SHP77 (cell line): Measurements from ENCODE around the gene RUNX3.
"Not testable (repeated sequence)": the region's sequence is repeated elsewhere in the genome, so short reads cannot be mapped to it uniquely, and the experiment has no call there.

Experiments used
- DNase-seq, 2 experiments: peaks; one replicate each; lab custom pipeline; 2025; lab: John Stamatoyannopoulos, UW

Gene RUNX3

DNA sequence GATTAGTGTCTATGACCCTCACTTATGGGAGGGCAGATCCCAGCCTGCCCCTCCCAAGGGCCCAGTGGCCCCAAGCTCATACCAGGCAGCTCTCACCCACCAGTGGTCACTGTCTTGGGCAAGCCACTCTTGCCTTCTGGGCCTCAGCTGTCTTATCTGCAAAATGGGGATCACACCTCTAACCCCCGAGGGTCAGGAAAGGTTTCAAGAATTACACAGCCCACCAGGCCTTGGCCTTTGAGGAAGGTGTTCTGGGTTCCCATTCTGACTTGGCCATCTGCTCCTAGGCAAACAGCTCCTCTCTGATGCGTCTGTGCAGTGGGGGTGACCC lies 16.8 kb downstream of the RUNX3 start:
- no peak for DNase-seq

DNA sequence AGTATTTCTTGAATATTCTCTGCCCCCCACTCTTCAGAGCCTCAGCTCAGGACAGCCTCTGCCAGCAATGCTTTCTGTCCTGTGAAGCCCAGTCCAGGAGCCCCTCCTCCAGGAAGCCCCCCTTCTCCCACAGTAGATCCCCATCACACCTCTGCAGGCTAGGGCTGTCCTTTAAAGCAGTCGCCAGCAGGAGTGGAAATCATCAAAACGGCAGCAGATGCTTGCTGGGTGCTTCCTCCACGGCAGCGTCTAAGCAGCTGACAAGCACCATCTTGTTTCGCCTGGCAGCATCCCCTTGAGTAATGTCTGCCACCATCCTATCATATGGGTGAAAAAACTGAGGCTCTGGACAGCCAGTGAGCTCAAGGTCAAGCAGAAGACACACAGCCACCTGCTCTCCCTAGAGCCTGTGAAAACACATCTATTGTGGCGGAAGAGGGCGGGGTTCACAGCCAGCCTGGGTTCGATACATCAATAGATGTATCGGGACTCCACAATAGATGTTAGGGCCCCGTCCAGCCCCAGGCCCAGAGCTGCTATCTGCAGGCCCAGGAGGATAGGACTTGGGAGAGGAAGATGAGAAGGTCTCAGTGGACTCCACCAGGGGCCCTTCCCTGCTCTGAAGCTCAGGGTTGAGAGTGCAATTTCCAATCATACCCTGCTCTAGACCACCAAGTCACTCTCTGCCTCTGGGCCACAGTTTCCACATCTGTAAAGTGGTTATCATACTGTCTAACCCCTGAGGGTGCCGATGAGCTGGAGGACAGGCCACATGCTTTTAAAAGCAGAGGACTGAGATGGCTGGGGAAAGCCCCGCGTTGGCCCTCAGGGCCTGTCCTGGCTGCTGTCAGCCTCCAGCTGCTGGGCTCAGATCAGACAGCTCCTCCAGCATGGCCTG lies 17.5 kb downstream of the RUNX3 start:
- DNase-seq, result no peak

DNA sequence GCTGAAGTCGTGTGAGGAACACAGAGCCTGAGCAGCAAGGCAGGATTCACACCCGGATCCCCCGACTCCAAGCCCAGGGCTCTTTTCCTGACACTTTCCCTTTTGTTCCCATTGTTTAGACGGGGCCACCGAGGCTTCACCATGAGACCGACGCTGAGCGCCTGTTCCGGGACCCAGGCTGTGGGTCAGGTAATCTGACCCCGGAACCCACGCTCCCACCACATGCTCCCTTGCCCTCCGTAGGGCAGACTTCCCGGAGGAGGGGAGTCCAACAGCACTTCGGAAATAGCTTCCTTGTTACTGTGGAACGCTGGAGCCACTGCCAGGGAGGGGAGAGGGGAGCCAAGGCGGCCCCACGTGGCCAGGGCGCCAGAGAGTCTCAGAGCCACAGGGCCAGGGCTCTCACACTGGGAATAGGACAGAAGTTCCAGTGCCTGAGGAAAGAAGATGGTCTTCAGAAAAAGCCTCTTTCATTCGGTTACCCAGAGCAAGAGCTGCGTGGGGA lies 18.4 kb downstream of the RUNX3 start:
- no peak for DNase-seq

DNA sequence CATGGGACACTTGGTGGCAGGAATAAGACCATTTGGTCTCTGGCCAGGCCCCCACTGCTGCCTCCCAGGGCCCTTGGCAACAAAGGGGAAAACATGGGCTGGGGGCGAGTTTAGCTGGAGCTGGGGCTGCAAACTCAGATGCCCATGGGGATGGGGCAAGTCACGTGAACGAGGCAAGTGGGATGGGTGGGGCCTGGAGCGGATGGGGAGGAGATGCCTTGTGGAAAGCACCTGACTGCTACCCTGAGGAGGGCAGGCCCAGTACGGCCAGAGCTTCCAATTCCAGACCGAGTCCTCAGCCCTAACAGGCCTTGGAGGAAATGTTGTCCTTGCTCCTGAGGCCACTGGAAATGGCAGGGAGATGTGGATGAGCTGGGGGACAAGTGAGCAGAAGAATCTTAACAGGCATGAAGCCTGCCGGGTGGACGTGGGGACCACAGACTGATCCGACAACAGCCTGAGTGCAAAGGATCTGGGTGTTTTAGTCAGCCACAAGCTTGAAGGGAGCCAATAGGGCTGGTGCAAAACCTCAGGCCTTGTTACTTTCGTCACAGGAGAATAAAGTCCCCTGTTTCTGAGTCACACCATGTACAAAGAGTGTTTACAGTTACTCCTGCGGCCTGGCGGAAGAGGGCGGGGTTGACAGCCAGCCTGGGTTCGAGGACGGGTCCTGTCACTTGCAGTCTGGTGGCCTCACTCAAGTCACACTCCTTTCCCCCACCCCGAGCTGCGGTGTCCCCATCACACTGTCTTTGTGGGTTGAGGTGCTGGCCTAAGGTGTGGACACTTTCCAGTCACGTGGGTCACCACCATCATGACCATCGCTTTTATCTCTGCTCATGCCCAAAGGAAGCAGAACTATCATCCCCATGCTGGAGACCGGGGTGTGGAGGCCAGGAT lies 19.1 kb downstream of the RUNX3 start:
- DNase-seq, result no peak

DNA sequence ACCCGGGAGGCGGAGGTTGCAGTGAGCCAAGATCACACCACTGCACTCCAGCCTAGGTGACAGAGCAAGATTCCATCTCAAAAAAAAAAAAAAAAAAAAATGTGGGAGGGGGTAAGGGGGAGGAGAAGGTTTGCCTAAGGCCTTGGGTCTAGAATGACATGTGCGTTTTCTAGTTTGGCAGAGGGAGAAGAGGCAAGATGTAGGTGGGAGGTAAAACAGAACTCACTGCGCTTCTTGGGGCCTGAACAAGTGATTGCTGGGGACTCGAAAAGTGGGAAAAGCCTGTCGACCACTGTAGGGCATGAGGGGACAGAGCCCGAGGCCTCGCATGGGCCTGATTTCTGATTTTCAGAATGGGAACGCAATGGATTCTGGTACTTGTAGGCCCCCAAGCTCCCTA lies 19.9 kb downstream of the RUNX3 start:
- no peak for DNase-seq

DNA sequence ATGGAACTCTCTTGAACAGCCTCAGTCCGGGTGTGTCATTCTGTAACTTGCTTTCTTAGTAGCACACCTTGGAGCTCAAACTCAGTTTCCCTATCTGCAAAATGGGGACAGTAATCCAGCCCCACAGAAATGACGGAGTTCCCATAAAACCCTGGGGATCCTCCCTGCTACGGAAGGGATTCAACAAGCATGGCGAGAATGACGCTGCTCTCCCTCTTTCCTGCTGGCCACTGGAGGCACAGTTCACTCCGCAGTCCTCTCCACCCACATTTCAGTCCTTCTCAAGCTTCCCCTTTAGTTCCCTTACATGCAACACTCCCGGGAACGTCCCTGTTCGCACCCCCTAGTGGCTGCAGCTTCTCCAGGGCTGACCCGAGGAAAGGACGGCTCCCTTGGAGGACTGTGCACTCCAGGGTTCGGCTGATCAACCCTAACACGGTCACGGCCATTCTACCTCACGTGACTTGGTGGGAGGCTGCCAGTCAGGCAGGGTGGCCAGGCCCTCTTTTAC lies 20.6 kb downstream of the RUNX3 start:
- DNase-seq, result peak in 1 of 2 experiments; percentile 15

DNA sequence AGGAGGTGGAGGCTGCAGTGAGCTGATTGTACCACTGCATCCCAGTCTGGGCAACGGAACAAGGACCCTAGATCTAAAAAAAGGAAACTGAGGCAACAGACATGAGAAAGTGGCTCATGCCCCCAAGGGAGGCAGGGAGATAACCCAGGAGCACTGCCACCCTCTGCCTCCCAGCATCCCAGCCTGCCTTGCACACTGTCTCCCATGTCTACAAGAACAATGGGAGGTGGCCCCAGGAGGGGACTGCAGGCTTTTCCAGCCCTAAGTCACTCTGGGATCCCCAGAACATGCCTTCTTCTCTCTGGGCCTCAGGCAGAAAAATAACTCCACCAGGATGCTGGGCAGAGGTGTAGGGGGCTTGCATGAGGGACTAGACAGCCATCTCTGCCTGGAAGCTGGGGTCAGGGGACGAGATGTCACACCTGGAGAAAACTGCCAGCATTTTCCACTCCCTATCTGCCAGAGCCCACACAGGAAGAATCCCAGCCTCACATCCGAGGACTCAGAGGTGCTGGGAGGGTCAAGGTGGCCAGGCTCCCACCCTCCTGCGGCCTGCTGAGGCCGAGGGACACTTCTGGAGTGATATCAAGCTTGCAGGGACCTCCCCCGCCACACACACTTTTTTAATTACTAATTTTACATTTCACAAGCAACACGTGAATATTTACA lies 21.4 kb downstream of the RUNX3 start:
- DNase-seq, result no peak

DNA sequence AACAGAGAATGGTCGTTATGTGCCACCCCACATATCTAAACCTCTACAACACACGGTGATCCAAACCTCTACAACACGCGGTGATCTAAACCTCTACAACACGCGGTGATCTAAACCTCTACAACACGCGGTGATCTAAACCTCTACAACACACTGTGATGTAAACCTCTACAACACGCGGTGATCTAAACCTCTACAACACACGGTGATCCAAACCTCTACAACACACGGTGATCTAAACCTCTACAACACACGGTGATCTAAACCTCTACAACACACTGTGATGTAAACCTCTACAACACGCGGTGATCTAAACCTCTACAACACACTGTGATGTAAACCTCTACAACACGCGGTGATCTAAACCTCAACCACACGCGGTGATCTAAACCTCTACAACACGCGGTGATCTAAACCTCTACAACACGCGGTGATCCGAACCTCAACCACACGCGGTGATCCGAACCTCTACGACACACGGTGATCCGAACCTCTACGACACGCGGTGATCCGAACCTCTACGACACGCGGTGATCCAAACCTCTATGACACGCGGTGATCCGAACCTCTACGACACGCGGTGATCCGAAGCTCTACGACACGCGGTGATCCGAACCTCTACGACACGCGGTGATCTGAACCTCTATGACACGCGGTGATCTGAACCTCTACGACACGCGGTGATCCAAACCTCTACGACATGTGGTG lies 22.3 kb downstream of the RUNX3 start:
- DNase-seq, result not testable (repeated sequence)

DNA sequence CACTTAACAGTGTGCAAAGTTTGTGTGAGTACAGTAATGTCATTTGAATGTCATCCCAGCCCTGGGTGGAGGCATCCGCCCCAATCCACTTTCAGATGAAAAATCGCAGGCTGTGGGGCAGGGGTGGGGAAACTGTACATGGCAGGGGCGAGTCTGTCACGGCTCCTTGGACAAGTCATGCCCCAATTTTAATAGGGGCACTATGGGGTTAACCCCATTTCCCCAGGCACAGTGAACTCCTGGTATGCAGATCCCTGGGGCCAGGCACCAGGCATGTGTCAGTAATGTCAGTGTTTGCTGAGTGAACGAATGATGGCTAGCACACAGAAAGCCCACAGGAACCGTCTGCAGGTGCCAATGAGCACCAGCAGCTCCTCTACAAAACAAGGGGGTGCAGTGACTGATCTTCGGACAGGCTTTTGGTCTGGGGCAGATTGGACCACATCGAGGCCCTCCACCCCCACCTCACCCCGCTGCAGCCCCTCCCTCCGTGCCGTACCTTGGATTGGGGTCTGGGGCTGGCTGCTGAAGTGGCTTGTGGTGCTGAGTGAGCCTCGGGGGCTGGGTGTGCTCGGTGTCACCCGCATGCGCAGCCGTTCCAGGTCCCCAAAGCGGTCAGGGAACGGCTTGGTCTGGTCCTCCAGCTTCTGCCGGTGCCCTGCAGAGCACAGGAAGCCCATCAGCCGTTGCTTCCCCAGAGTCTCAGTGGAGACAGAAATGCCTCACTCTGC lies 23.2 kb downstream of the RUNX3 start:
- DNase-seq, result no peak

DNA sequence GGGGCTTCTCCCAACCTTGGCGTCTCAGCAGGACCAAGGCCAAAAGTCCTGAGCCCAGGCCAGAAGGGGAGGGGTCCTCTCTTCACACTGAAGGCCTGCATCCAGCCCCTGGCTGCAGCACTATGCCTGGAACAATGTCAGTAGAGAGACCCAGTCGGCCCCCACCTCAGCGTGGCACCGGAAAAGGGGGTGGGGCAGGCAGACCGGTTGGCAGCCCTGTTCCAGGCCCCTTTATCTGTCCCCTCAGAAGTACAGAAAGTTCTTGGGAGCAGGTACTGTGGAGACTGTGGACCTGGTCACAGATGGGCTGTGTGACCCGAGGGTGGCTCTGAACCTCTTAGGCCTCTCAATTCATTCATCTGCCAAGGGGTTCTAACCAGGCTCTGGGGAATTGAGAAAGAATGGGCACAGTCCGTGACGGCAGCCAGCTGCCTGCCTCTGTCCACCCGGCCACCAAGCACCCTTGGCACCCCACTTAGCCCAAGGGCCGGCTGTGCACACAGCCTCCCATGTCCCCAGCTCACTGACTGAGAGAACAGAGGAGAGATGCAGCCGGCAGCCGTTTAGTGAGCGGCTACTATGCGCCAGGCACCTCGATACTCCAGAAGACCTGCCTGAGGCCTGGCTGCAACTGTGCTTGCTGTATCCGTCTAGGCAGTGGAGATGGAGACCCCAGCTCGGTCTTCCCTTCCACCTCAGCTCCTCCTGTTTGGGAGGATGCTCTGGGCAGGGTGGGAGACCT lies 23.9 kb downstream of the RUNX3 start:
- DNase-seq, result no peak

DNA sequence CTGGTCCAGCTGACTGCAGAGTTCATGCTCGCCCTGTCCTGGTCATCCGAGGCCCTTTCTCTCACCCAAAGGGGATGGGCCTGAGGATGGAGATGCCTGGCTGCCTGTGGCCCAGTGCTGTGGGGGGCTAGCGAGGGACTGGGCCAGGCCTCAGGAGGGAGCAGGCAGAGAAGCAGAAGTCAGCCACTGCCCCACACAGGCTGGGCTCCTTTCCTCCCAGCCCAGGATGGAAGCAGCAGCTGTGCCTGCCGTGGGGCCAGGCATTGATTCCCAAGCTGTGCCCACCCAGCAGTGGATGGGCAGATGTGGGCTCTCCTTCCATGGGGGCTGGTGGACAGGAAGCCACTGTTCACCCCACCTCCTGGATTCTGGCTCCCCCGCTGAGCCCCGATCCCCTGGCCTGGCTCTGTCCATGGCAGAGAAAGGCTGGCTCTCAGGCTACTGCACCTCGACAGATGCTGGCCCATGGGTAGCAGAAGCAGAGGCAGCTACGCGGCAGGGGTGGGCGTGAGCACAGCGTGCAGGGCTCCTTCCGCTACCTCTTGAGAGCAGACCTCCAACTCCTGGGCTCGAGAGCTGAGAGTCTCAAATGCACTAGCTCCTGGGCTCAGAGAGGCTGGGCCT lies 24.6 kb downstream of the RUNX3 start:
- no peak for DNase-seq

DNA sequence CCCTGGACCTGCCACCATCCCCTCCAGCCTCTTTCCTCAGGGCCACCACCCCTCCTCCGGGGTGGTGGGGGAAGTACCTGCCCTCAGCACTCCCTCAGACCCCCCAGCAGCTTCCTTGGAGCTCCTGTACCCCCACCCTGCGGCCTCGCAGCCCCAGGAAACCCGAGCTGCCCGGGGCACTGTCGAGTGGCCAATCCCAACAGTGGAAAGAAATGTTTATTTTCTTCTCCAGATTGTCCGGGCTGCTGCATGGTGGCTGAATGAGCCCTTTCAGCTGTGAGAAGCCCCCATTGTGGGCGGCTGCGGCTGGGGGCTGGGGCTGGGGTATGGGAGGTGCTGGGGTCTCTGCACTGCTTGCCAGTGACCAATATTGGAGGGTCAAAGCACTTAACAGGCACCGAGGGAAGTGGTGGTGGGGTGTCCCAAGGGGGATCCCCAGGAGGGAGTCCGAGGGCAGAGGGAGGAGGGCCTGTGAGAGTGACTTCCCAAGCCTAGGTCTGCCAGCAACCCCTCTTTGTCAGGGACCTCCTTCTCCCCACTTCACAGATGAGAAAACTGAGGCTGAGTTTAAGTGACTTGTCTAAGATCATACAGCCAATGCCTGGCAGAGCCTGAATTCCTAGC lies 25.2 kb downstream of the RUNX3 start:
- no peak for DNase-seq

DNA sequence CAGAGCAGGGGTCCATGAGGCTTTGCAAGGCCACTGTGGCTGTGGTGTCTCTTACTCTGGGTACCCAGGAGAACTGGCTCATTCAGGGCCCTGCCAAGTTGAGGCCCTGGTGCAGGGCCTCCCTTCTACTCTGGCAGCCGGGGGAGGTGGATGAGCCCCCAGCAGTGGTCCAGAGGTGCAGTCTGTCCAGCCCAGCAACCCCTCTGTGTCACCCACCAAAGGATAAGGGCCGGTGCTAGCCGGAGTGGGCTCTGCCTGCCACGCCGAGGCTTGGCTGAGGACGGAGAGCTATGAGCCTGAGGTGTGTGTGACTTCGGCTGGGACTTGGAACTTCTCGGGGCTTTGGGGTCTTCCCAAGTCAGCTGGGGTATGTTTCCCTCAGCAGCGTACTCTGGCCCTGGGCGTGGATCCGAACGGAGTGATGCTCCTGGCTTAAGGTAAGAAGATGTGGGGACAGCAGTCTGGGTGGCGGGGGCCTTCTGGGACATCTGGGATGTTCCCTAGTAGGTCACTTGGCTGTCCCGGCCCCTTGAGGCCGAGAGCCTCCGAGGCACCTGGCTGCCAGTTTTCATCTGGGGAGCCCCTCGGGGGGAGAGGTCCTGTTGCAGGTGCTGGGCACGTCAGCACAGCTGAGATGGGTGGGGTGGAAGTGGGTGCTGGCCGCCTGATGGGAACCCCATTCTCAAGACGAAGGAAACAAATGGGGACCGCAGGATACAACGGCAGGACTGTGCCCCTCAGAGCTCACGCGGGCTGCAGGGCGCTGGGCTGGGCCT lies 25.9 kb downstream of the RUNX3 start:
- DNase-seq, result no peak

DNA sequence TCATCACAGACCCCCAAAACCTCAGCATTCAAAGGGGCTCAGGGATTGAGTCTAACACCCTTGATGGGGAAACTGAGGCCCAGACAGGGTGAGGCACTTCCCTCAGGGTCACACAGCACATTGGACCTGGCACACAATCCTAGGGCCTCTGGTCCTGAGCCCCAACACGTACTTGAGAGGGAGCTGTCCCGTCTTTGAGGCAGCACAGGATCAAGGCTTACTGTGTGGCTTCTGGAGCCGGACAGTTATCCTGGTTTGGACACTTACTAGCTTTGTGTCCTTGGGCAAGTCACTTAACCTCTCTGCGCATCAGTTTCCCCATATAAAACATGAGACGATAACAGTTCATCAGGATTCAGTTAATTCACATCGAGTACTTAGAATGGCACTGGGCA lies 26.5 kb downstream of the RUNX3 start:
- no peak for DNase-seq

DNA sequence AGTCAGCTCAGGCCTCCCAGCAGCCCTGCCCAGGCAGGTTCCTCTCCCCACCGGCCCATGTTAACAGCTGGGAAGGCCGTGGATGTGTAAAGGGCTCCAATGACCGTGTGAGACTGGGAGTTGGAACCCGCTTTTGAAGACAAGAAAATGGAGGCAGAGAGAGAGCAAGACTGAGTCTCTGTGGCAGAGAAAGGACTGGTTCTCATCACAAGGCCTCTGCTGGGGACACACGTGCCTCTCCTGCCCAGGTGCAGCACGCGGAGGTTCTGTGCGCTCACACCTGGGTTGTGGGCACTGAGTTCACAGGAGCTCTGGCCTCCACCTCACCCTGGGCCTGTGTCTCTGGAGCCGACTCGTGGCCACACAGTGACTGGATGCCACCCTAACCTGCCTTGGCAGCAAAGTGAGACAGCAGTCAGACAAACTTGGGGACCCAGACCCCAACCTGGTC lies 27.0 kb downstream of the RUNX3 start:
- no peak for DNase-seq

DNA sequence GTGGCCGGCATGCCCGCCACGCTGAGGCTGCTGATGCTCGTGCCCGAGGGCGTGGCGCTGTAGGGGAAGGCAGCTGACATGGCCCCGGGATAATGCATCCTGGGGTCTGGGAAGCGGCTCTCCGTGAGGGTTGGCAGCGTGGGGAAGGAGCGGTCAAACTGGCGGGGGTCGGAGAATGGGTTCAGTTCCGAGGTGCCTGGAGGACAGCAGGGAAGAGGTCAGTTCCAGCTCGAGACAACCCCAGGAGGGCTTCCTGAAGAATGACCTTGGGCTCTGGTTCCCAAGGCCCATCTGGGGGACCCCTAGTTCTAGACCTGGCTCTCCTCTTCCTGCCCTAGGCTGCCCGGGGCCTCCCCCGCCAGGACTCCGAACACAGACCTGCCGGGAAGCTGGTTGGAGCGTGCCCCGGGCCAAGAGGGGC lies 27.6 kb downstream of the RUNX3 start:
- DNase-seq, result no peak

DNA sequence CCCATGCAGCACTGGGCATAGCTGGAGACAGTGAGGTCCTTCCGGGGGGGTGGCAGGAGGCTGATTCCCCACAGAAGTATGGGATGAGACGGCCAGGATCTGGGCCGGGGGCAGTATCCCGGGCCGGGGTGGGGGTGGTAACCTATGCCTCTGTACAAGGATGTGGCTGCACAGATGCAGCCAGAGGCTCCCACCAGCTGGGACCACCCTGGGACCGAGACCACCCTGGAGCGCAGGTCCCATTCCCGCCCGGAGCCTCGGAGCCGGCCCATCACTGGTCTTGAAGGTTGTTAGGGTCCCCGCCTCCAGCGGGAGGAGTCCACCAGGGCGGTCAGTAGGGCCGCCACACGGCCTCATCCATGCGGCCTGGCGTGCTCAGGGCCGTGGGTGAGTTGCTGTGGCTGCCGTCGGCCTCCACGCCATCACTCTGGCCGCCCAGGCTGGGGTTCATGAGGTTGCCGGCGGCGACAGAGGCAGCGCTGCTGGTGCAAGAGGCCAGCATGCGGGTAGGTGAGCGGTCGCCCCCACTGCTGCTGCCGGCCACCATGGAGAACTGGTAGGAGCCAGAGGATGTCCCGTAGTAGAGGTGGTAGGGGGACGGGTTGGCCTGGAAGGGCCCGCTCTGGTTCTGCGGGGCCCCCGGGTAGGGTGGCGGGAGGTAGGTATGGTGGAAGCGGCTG lies 28.1 kb downstream of the RUNX3 start:
- DNase-seq, result no peak
